ENCODE results near the gene GRIP2.
A peak's percentile ranks its signal among the peaks of the same experiment; 100 is the strongest.

The GRIP2 gene

GRCh38 chr3:14538451-14539088 is 1.6 kb downstream of the GRIP2 start:
- DNase-seq (ENCODE audit: low spot score): no peak

DNA sequence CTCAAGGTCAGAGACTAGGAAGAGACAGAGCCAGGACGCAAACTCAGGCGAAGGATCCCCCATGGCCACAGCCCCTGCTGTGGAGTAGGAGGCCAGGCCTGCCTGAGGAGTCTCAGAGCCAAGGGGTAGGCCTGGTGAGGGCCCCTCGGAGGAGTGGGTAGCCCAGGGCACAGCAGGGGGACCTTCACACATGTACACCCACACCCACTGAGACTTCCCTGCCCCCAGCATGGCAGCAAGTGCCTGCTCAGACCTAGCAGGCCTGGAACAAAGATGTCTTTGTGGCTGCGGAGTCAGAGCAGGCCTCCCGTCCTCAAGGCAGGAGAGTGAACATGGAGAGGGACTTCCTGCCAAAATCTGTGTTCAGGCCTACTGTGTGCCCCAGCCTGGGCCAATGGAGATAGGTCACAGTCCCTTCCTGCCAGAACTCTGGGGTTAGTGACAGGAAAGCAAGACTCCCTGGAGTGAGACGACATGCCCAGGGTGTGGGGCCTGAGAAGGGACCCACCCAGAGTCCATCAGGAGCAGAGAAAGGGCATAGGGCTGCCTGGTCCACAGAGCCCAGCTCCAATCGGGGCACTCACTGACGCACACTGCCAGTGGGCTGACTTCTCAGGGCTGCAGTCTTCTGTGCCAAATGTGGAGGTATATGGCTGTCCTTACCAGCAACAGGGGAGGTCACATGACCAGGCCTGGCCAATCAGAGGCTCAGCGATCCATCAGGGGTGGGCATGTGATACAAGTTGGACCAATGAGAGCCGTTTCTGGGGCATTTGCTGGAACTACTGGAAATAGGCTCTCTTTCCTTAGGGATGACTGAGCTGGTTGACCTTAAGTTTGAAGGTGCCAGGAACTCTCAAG is 2.3 kb downstream of the GRIP2 start:
- peak; percentile 63 for DNase-seq (ENCODE audit: low spot score)

- DNase-seq (ENCODE audit: low spot score): no peak
These were observed 3.1 kb downstream of the GRIP2 start for GRCh38 chr3:14536837-14537589.

DNA sequence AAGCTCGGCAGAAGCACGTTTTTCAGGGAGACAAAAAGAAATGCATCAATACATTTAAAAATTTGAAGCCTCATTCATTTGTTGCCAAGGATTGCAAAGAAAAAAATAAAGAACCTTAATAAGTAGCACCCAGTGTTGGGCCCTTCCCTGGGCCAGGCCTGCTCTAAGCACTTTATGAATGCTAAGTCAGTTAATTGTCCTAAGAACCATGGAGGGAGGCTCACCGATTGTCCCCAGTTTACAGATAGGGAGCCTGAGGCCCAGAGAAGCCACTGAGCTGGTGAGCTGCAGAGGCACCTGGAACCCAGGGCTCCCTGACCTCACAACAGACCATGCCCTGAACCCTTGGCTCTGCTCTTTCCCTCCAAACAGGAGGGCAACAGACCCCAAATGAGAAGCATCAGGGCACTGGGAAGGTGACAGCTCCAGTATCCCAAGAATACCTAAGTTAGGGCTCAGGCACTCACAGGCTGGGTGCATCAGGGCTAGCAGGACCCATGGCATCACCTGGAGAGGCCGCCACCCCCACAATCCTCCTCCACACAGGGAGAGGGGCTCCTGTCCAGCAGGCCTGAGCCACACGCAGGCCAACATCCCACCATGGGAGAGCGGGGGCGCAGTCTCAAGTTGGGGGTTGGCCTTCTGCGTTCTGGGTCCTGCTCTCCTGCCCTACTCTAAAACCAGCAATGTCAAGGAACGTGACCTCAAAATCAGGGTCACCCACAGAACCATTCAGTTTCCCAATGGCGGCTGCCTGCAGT is 3.9 kb downstream of the GRIP2 start:
- DNase-seq (ENCODE audit: low spot score): no peak

- no peak for DNase-seq (ENCODE audit: low spot score)
These were observed 4.5 kb downstream of the GRIP2 start for GRCh38 chr3:14535616-14536015.

DNA sequence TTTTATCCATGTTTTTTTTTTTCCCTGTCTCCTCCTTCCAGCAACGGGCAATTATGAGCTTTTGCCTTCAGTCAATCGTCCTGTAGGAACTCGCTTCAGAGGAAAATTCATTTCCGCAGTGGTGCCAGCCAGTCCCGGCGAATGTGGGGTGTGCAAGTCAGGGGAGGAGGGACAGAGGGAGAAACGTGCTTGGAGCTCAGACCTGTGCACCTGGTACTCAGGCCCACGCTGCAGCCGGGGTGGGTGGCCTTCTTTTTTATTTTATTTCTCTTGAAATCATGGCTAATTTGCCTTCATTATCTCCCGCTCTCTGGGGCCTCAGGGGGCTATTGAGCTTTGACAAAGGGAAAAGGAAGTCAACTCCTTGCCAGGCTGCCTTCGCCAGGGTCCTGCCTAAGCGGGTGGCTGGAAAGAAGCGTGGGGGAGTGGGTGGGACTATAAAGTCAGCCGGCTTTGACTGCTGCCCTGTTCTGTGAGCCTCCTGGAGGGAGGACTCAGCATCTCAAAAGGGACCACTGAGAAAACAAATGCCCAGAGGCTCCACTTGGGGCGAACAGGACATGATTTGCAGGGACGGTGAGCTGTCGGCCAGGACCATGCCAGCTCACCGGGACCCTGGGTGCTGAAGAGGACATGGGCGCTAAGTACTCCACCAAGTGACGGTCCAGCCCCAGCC is 5.5 kb downstream of the GRIP2 start:
- DNase-seq (ENCODE audit: low spot score): no peak

GRCh38 chr3:14533457-14533958 is 6.6 kb downstream of the GRIP2 start:
- no peak for DNase-seq (ENCODE audit: low spot score)

GRCh38 chr3:14532691-14533456 is 7.3 kb downstream of the GRIP2 start:
- DNase-seq (ENCODE audit: low spot score): no peak

DNA sequence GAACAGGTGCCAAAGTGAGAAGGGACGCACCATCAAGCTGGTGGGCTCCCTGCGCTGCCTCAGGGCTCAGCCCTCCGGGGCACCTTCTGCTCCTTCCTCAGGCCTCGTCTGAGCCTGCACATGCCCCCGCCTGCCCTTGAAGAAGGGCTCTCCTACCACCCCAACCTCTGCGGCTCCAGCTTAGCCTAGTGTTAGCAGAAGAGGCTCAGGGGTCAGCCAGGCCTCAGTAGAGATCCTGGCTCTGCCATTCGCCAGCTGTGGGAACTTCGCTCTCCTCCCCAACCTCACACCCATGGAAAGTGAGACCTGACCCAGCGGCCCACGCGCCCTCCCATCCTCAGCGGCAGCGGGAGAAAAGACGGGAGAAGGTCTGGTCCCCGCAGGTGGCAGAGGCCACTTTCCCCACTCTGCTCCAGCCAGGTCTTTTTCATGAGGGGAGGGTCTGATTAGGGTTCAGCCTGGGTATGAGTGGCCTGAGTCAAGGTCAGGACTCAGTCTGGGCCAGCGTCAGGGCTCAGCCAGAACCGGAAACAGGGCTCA is 8.2 kb downstream of the GRIP2 start:
- no peak for DNase-seq (ENCODE audit: low spot score)

DNA sequence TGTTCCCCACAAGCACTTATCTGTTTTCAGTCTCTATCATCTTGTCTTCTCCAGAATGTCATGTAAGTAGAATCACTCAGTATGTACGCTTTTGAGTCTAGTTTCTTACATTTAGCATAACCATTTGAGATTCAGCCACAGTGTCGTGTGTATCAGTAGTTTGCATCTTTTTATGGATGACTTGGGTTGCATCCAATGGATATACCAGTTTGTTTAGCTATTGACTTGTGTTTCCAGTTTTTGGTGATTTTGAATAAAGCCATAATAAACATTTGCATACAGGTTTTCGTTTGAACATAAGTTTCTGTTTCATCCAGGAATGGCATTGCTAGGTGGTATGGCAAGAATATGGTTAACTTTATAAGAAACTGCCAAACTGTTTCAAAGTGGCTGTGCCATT is 12.1 kb downstream of the GRIP2 start:
- DNase-seq (ENCODE audit: low spot score): no peak

GRCh38 chr3:14525685-14526631 is 14.2 kb downstream of the GRIP2 start:
- DNase-seq (ENCODE audit: low spot score): no peak

- DNase-seq (ENCODE audit: low spot score): no peak
These were observed 15.1 kb downstream of the GRIP2 start for GRCh38 chr3:14524920-14525660.

DNA sequence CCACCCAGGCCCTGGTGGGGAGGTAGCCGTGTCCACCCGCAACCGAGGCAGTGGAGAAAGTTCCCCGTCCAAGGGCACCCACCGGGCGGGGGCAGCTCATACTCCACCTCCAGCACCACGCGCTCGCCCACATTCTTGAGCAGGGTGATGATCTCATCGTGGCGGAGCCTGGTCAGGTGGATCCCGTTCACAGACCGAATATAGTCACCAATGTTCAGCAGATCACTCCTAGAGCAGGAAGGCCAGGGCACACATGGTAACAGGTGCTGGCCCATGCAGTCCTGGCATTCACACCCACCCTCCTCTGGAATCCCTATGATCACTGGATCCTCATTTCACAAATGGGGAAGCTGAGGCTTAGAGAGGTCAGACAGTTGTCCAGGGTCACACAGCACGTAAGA is 15.8 kb downstream of the GRIP2 start:
- DNase-seq (ENCODE audit: low spot score): no peak

DNA sequence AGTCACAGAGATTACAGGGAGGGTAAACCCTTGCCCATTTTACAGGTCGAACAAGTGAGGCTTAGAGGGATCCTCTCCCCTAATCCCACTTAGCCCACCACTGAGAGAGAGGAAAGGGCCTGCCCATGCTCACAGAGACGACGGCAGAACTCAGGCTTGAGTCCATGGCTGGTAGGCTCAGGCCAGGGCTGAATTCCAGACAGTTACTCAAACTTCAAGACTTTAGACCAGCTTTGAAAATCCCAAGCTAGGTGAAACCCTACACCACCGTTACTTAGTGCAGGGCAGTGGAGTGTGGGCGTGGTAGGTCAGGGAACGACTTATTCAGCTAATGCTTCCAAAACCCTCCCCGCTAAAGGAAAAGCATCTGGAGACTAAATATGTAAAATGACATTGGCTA is 16.4 kb downstream of the GRIP2 start:
- DNase-seq (ENCODE audit: low spot score): no peak

DNA sequence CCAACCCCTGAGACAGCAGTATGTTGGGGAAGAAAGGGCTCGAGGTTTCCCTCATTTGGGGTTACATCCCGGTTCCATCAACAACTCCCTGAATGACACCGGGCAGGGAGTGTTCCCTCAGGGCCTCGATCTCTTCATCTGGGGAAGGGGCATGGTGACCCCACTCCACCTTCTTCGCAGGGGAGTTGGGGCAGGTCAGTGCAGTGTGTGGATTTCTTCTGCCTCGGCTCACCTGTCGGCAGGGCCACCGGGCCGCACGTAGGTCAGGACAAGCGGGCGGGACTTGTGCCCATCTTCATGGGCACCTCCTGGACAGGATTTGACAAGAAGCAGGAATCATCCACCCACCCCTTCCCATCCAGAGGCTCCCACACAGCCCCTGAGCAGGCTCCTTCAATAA is 17.4 kb downstream of the GRIP2 start:
- DNase-seq (ENCODE audit: low spot score): no peak

GRCh38 chr3:14522129-14522691 is 17.9 kb downstream of the GRIP2 start:
- no peak for DNase-seq (ENCODE audit: low spot score)

DNA sequence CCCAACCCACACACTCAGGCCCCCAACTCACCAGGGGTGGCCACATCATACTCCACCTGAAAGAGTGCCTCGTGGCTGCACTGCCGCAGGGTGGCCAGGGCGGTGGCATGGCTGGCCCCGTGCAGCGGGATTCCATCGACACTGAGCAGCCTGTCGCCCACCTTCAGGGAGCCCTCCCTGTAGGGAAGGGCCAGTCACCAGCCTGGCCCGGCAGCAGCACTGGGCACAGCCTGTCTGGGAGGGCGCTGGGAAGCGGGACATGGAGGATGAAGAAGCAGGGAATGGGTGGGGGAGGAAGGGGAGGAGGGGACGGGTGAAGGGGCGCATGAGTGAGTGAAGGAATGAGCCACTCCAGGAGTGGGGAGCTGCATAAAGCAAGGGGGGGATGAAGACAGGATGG is 18.5 kb downstream of the GRIP2 start:
- DNase-seq (ENCODE audit: low spot score): no peak

GRCh38 chr3:14520967-14521366 is 19.2 kb downstream of the GRIP2 start:
- no peak for DNase-seq (ENCODE audit: low spot score)
